HG03135 (cell line): ENCODE data around the gene TAS1R2.
"Not testable (repeated sequence)": the region's sequence is repeated elsewhere in the genome, so short reads cannot be mapped to it uniquely, and the experiment has no call there.

Experiments
- ATAC-seq: cut with Tn5 transposase; IDR thresholded peaks from one replicate; pipeline ENCODE4 v1.9.1; 2021; ENCODE audit warnings: mild to moderate bottlenecking, moderate library complexity; ENCODE audit not compliant: unreplicated experiment

TAS1R2 gene

GRCh38 chr1:18884419-18884717, 24.9 kb upstream of the TAS1R2 start:
- no peak for ATAC-seq

- ATAC-seq = no peak
These were observed 24.4 kb upstream of the TAS1R2 start for GRCh38 chr1:18883636-18884418.

GRCh38 chr1:18883079-18883478, 23.6 kb upstream of the TAS1R2 start:
- ATAC-seq = no peak

GRCh38 chr1:18882486-18882885, 23.0 kb upstream of the TAS1R2 start:
- ATAC-seq = no peak

GRCh38 chr1:18881642-18882431, 22.4 kb upstream of the TAS1R2 start:
- no peak for ATAC-seq

GRCh38 chr1:18881164-18881563, 21.7 kb upstream of the TAS1R2 start:
- no peak for ATAC-seq

- ATAC-seq = no peak
These were observed 21.1 kb upstream of the TAS1R2 start for GRCh38 chr1:18880585-18880984.

GRCh38 chr1:18879791-18880309, 20.4 kb upstream of the TAS1R2 start:
- ATAC-seq = no peak

- ATAC-seq = no peak
These were observed 19.8 kb upstream of the TAS1R2 start for GRCh38 chr1:18879215-18879790.

- ATAC-seq = no peak
These were observed 19.2 kb upstream of the TAS1R2 start for GRCh38 chr1:18878538-18879214.

GRCh38 chr1:18877282-18877681, 17.8 kb upstream of the TAS1R2 start:
- ATAC-seq = no peak

- ATAC-seq = no peak
These were observed 16.8 kb upstream of the TAS1R2 start for GRCh38 chr1:18876210-18876609.

GRCh38 chr1:18875796-18876128, 16.3 kb upstream of the TAS1R2 start:
- no peak for ATAC-seq

- no peak for ATAC-seq
These were observed 15.8 kb upstream of the TAS1R2 start for GRCh38 chr1:18875107-18875795.

- ATAC-seq = no peak
These were observed 15.1 kb upstream of the TAS1R2 start for GRCh38 chr1:18874600-18874999.

GRCh38 chr1:18874036-18874435, 14.6 kb upstream of the TAS1R2 start:
- ATAC-seq = no peak

GRCh38 chr1:18872071-18872611, 12.7 kb upstream of the TAS1R2 start:
- no peak for ATAC-seq

GRCh38 chr1:18871401-18872070, 12.1 kb upstream of the TAS1R2 start:
- ATAC-seq = no peak

GRCh38 chr1:18870957-18871356, 11.5 kb upstream of the TAS1R2 start:
- ATAC-seq = no peak

- ATAC-seq = not testable (repeated sequence)
These were observed 11.1 kb upstream of the TAS1R2 start for GRCh38 chr1:18870595-18870865.
